Measurements from ENCODE around the gene AKT2.

- TF ChIP-seq CTCF (IDR thresholded peaks at IDR 0.05; ENCODE audit: low read length) (no peak), EZH2phosphoT487 (IDR thresholded peaks at IDR 0.05; ENCODE audit: low read length) (no peak)
These were observed 47.5 kb upstream of the AKT2 start for GRCh38 chr19:40332669-40333068.

All from MM.1S (cell line).